Testis (tissue), 2 donors: Measurements from ENCODE around the gene ZSCAN12.

Experiments
- POLR2A ChIP-seq: fragments of 450-650 bp; IDR thresholded peaks from one replicate; pipeline ENCODE4 v1.6.1; 2017; ENCODE audit warnings: antibody characterized with exemption, mild to moderate bottlenecking, moderate library complexity
- TF ChIP-seq, protein P1 (sequence below), 3 experiments: fragments of 450-650 bp in 2 of 3; fragments of 200-600 bp in 1 of 3; sonication (generic) in 1 of 3; IDR thresholded peaks; one replicate each; pipeline ENCODE4 v1.5.1; 2016 to 2019; ENCODE audit warnings: antibody characterized with exemption in 3 of 3, mild to moderate bottlenecking in 2 of 3, moderate library complexity in 1 of 3

DNA sequence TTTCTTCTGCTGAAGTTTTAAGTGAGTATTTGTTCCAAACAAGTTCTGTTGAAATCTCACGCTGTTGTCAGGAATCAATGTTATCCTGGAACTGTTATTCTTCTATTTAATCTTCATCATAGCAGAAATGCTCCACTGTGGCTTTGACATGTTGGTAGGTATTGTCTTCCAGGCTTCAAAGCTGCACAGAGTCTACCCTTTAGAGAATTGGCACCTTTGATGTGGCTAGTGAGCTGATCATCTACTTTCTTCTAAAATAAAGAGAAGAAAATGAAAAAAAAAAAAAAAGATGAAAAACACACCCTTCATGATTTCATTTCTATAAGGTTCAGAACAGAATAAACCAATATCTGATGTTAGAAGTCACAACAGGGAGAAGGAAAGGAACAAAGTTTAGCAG is 49.5 kb upstream of the ZSCAN12 start:
- TF ChIP-seq, protein P1, sequence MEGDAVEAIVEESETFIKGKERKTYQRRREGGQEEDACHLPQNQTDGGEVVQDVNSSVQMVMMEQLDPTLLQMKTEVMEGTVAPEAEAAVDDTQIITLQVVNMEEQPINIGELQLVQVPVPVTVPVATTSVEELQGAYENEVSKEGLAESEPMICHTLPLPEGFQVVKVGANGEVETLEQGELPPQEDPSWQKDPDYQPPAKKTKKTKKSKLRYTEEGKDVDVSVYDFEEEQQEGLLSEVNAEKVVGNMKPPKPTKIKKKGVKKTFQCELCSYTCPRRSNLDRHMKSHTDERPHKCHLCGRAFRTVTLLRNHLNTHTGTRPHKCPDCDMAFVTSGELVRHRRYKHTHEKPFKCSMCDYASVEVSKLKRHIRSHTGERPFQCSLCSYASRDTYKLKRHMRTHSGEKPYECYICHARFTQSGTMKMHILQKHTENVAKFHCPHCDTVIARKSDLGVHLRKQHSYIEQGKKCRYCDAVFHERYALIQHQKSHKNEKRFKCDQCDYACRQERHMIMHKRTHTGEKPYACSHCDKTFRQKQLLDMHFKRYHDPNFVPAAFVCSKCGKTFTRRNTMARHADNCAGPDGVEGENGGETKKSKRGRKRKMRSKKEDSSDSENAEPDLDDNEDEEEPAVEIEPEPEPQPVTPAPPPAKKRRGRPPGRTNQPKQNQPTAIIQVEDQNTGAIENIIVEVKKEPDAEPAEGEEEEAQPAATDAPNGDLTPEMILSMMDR (IDR thresholded peaks at IDR 0.05): no peak
- TF ChIP-seq POLR2A: no peak
